Stimulated activated CD8-positive, alpha-beta memory T cell treated with anti-CD3 and anti-CD28 coated beads, Interleukin-15, amount 100 ng/mL, for 4 hours (primary cell): ENCODE results near the gene SHTN1.

ENCODE experiments used
- DNase-seq, 2 donors: peaks; one replicate each; pipeline ENCODE4 v3.0.0-alpha.2; 2020; ENCODE audit warnings: low read depth in 2 of 2

Gene SHTN1

GRCh38 chr10:116985611-116986010 is 19.4 kb downstream of the SHTN1 start:
- DNase-seq: no peak

- no peak for DNase-seq
Measured at GRCh38 chr10:116984202-116984990, 20.6 kb downstream of the SHTN1 start.

GRCh38 chr10:116980041-116980440 is 24.9 kb downstream of the SHTN1 start:
- DNase-seq: no peak

- DNase-seq: no peak
Measured at GRCh38 chr10:116978901-116979300, 26.1 kb downstream of the SHTN1 start.

- no peak for DNase-seq
Measured at GRCh38 chr10:116974456-116975005, 30.5 kb downstream of the SHTN1 start.

DNA sequence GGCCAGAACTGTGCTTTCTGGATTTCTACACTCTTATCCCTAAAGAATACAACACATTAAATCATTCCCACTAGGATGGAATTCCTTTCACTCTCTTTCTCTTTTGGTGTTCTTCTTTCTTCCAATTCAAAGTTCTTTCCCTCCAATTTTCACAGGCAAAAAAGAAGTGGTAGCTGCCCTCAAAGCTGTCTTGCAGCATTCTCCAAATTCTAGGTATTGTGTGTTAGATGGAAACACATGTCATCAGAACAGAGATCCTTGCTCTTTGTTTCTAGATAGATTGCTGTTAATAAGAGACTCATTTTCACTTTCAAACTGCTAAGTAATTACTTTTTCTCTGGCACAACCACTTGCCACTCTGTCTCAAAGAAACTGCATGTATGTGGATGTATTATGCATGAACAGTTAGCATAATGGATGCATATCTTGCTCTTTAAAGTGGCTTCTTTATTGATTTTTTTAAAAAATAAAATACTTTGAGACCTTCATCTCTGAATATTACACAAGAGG is 31.0 kb downstream of the SHTN1 start:
- DNase-seq: no peak

DNA sequence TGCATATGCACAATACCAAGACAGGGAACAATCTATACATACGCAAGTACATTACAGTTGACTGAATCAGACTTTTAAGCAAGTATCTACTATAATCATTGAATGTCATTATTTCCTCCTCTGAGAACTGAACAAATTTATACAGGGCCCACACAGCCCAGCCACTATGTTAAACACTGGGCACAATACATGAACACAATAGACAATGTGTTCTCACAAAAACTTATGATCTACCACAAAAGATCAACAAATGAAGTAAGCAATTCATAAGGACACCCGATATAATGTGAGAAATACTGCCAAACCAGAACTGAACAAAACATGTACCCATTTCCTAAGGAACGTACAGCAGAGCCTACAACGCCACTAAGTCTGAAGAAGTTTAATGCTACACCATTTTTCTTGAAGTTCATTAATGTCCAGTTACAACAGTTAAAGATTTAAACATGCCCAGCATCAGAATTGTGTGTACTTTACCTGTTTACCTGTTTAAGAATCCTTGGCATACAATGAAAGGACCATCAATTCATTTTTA is 31.5 kb downstream of the SHTN1 start:
- DNase-seq: no peak

DNA sequence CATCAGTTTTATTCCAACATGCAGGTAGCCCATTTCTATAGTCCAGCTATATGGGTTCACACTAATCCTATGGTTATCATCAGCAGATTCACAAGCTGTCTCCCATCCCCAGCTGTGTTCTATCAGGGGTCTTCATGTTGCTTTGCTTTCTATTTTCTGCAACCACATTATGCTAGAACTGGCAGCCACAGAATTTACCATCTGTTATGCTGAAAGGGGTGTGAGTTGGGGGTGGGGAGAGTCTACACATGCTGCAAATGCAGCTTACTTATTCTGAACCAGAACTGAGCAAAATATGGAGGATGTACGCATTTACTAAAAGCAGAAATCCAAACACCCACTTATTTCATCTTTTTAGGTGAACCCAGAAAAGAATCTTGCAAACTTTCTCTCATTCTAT is 32.9 kb downstream of the SHTN1 start:
- DNase-seq: no peak

DNA sequence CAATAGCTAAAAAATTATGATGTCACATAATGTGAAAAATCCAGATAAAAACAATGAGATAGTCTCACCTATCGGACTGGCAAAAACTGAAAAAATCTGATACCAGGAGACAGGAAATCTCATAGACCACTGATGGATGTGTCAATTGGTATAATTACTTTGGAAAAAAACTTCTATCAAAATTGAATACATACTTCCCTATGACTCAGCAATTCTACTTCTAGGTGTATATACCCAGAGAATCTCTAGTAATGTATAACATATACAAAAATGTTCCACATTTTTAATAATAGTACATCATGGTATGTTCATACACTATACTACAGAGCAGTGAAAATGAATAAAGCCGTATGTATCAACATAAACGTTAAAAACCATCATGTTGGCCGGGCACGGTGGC is 34.9 kb downstream of the SHTN1 start:
- no peak for DNase-seq

DNA sequence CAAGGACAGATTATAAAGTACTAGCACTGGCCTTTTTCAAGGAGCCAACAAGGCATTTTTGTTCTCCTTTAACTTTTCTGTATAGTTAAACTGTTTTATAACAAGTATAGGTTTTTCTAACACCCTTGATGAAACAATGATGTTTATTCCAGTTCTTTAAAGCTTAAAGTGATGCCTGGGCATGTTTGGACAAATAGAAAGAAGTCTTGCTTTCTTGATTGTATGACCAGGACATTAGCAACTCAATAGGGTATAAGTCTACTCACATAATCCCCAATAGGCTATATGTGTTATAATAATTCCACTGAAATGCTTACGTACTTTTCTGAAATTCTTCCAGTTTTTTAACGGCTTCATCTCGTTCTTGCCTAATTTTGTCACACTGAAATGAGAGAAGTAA is 36.7 kb downstream of the SHTN1 start:
- no peak for DNase-seq

GRCh38 chr10:116961406-116962251 is 43.4 kb downstream of the SHTN1 start:
- no peak for DNase-seq

DNA sequence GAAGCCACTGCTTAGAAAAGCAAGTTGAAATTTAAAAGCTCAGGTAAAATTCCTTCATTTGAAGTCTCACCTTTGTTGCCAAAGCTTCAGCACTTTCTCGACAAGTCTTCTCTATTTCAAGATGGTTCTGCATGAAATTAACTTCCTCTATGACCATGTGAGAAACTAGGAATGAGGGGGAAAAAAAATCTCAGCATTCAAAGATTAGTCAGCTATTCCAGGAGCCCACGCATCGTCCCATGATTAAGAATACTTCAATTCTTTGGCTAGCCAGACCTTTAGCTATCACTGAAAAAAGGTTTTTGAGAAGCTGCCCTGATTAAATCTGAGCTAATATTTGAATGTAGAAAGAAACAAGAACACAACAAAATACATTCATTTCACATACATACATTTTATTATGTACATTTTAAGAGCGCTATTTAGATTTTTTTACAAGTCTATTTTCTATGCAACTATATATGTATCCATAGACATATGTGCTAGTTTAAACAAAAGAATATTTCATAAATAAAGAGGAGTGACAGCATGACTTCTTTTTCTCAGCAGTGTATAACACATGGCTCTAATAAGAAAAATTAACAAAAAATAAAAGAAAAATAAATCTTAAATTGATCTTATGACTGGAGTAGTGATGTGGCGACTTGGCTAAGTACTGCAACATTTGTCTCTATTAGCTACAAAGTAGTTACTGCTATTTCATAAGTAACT is 44.8 kb downstream of the SHTN1 start:
- no peak for DNase-seq

GRCh38 chr10:116952729-116953128 is 52.3 kb downstream of the SHTN1 start:
- DNase-seq: no peak

DNA sequence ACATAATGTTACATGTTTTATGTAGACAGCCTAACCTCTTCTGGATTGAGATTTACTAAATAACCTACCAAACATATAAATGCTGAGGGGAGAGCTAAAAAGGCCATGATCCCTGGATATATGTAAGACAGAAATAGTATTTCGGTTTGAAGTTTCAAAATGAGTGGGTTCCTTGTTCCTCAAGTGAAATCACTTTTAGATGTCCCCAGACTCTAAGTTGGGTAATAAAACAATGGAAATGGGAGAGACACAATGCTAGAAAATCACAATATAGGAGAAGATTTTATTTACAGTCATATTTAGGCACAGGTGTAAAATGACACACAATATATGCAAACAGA is 56.5 kb downstream of the SHTN1 start:
- DNase-seq: no peak

DNA sequence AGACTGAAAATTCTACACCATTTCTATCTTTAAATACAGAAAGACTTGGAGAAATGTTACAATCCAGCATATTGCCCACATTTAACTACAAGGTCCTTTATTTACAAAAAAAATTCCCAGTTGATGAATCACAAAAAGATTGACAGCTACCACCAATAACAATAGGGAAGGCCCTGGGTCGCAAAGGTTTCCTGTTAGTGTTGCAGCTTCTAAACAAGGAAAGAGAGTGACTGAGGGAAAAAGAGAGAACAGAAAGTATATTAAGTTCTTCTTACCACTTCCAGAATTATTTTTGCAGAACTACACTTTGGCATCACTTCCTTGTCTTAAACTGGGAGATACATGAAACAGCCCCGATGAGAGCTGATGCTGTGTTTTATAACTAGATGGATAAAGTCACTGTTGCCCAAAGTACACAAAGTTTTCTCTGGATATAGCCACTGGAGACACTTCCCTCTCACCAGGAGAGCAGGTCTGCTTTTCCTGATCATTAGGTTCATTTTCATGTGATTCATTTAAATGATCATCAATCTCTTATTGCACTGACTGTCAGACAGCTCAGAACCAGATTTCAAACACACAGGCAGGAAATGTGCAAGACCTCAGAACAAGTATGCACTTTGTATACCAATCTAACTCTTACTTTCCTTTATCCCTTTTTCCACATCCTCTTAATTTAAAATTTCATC is 57.0 kb downstream of the SHTN1 start:
- DNase-seq: no peak

DNA sequence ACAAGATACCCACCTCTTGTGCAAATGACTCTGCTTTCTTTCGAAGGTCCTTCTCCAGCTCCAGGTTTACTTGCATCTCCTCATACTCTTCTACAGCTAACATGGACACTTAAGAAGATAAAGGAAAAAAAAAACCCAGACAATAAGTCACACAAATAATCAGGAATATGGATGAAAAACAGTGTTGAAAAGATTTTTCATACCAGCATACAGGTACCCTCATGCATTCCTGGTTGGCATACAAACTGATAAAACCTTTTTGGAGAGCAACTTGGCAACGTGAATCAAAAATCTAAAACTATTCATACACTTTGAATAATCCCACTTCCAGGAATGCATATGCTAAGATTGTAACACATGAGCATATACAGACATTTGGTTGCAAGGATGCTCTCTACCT is 60.1 kb downstream of the SHTN1 start:
- DNase-seq: no peak

- no peak for DNase-seq
Measured at GRCh38 chr10:116931806-116932205, 73.2 kb downstream of the SHTN1 start.

DNA sequence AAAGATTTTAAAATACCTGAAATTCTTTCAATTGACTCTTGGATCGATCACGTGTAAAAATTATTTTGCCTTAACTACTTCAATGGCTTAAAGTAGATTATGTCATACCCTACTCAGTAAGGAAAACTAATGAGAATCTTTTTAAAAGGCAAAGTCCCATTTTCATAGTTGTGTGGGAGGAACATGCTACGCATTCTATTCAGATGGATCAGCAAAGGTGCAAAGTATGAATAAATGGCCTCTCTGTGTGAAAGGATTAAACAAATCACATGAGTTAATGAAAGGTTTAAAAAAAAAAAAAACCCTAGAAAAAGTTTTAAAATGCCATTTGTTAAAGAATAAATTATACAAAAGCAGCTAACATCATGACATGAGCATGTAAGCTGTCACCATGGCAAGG is 78.6 kb downstream of the SHTN1 start:
- no peak for DNase-seq

DNA sequence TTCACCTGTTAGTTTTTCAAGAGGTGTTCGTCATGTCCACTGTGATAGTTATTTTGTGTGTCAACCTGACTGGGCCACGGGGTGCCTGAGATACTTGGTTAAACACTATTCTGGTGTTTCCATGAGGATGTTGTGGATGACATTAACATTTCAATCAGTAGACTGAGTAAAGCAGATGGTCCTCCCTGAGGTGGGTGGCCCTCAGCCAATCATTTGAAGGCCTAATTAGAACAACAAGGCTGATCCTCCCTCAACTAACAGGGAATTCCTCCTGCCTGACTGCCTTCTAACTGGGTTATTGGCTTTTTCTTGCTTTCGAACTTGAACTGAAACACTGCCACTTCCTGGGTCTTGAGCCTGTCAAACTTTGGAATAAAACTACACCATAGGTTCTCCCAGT is 79.9 kb downstream of the SHTN1 start:
- DNase-seq: no peak

- no peak for DNase-seq
Measured at GRCh38 chr10:116919706-116920105, 85.3 kb downstream of the SHTN1 start.

DNA sequence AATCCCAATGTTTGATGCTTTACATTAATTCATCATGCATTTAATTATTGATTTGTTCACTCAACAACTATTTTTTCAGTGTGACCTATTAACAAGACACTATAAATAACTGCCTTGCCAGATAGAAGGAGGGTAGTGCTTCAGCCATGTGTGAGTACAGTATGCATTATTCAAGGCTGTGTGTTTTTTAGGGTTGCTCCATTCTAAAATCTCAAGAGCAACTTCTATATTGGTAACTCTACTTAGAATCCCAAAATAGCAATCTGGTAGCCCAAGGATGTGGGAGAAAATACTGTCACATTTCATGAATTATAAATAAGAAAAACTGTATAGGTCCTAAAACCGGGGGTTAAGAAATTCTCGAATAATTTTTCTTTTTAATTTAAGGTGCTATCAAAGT is 85.8 kb downstream of the SHTN1 start:
- no peak for DNase-seq
